ENCODE measurements around the gene SLC66A3. TPM values are rescaled to one million over a fixed set of nuclear protein-coding genes. Genes with fewer than 3 reads are reported as not detected.

SLC66A3 gene
- total RNA-seq (2014; rRNA removed; shearing (Covaris generic); ENCODE audit: low replicate concordance), result 31.8 and 34.9 TPM in 2 replicates

GRCh38 chr2:11155381-11156035, at the start of gene SLC66A3:
SLC66A3 (plus strand) TSS chr2:11155467; CDS start chr2:11155547, 80 bp downstream.
- in situ Hi-C loops (cut with HindIII; ENCODE audit: low pct_unique_long_range_greater_than_20kb, low sequenced_read_pairs), result no loop called here

GRCh38 chr2:11109002-11109401, 46.3 kb upstream of the SLC66A3 start:
- in situ Hi-C loops (cut with HindIII; ENCODE audit: low pct_unique_long_range_greater_than_20kb, low sequenced_read_pairs), result no loop called here
- no peak for DNase-seq (ENCODE audit: low read depth)

More at GRCh38 chr2:11155381-11156035, at the start of gene SLC66A3:
- peak; percentile 90 for DNase-seq (ENCODE audit: low read depth)

- in situ Hi-C loops (cut with HindIII; ENCODE audit: low pct_unique_long_range_greater_than_20kb, low sequenced_read_pairs), result no loop called here
- DNase-seq (ENCODE audit: low read depth), result no peak
Measured at GRCh38 chr2:11112870-11113428, 42.3 kb upstream of the SLC66A3 start.

GRCh38 chr2:11117776-11118175, 37.5 kb upstream of the SLC66A3 start:
- no peak for DNase-seq (ENCODE audit: low read depth)
- in situ Hi-C loops (cut with HindIII; ENCODE audit: low pct_unique_long_range_greater_than_20kb, low sequenced_read_pairs), result no loop called here

GRCh38 chr2:11118761-11119160, 36.5 kb upstream of the SLC66A3 start:
- in situ Hi-C loops (cut with HindIII; ENCODE audit: low pct_unique_long_range_greater_than_20kb, low sequenced_read_pairs), result no loop called here
- DNase-seq (ENCODE audit: low read depth), result no peak

- DNase-seq (ENCODE audit: low read depth), result no peak
- in situ Hi-C loops (cut with HindIII; ENCODE audit: low pct_unique_long_range_greater_than_20kb, low sequenced_read_pairs), result no loop called here
Measured at GRCh38 chr2:11121099-11121822, 34.0 kb upstream of the SLC66A3 start.

- in situ Hi-C loops (cut with HindIII; ENCODE audit: low pct_unique_long_range_greater_than_20kb, low sequenced_read_pairs), result no loop called here
- no peak for DNase-seq (ENCODE audit: low read depth)
Measured at GRCh38 chr2:11121823-11122155, 33.5 kb upstream of the SLC66A3 start.

GRCh38 chr2:11122380-11122779, 32.9 kb upstream of the SLC66A3 start:
- in situ Hi-C loops (cut with HindIII; ENCODE audit: low pct_unique_long_range_greater_than_20kb, low sequenced_read_pairs), result no loop called here
- no peak for DNase-seq (ENCODE audit: low read depth)

GRCh38 chr2:11123001-11123809, 32.1 kb upstream of the SLC66A3 start:
- in situ Hi-C loops (cut with HindIII; ENCODE audit: low pct_unique_long_range_greater_than_20kb, low sequenced_read_pairs), result no loop called here
- DNase-seq (ENCODE audit: low read depth), result no peak

GRCh38 chr2:11123856-11124759, 31.2 kb upstream of the SLC66A3 start:
- in situ Hi-C loops (cut with HindIII; ENCODE audit: low pct_unique_long_range_greater_than_20kb, low sequenced_read_pairs), result no loop called here
- peak; percentile 52 for DNase-seq (ENCODE audit: low read depth)

- in situ Hi-C loops (cut with HindIII; ENCODE audit: low pct_unique_long_range_greater_than_20kb, low sequenced_read_pairs), result no loop called here
- DNase-seq (ENCODE audit: low read depth), result no peak
Measured at GRCh38 chr2:11124760-11125068, 30.6 kb upstream of the SLC66A3 start.

- in situ Hi-C loops (cut with HindIII; ENCODE audit: low pct_unique_long_range_greater_than_20kb, low sequenced_read_pairs), result no loop called here
- DNase-seq (ENCODE audit: low read depth), result no peak
Measured at GRCh38 chr2:11127761-11128160, 27.5 kb upstream of the SLC66A3 start.

- in situ Hi-C loops (cut with HindIII; ENCODE audit: low pct_unique_long_range_greater_than_20kb, low sequenced_read_pairs), result no loop called here
- DNase-seq (ENCODE audit: low read depth), result no peak
Measured at GRCh38 chr2:11128243-11128951, 26.9 kb upstream of the SLC66A3 start.

GRCh38 chr2:11129598-11130449, 25.4 kb upstream of the SLC66A3 start:
- DNase-seq (ENCODE audit: low read depth), result peak; percentile 67
- in situ Hi-C loops (cut with HindIII; ENCODE audit: low pct_unique_long_range_greater_than_20kb, low sequenced_read_pairs), result loop anchor here (10.0 kb wide), 2 partner anchors 285 to 295 kb away; no protein-coding TSS in a partner anchor

- no peak for DNase-seq (ENCODE audit: low read depth)
- in situ Hi-C loops (cut with HindIII; ENCODE audit: low pct_unique_long_range_greater_than_20kb, low sequenced_read_pairs), result loop anchor here (10.0 kb wide), 2 partner anchors 283 to 297 kb away; no protein-coding TSS in a partner anchor
Measured at GRCh38 chr2:11131166-11131920, 23.9 kb upstream of the SLC66A3 start.
